Stimulated activated CD4-positive, alpha-beta T cell treated with anti-CD3 and anti-CD28 coated beads, Interleukin-12 subunit alpha, Interleukin-12 subunit beta, amount 100 ng/mL, for 48 hours (primary cell): ENCODE results near the gene KRTAP5-6.

ENCODE experiments used
- DNase-seq, 3 donors: peaks; one replicate each; pipeline ENCODE4 v3.0.0-alpha.2; 2020; ENCODE audit warnings: low read depth in 2 of 3, low spot score in 1 of 3

KRTAP5-6 gene

DNA sequence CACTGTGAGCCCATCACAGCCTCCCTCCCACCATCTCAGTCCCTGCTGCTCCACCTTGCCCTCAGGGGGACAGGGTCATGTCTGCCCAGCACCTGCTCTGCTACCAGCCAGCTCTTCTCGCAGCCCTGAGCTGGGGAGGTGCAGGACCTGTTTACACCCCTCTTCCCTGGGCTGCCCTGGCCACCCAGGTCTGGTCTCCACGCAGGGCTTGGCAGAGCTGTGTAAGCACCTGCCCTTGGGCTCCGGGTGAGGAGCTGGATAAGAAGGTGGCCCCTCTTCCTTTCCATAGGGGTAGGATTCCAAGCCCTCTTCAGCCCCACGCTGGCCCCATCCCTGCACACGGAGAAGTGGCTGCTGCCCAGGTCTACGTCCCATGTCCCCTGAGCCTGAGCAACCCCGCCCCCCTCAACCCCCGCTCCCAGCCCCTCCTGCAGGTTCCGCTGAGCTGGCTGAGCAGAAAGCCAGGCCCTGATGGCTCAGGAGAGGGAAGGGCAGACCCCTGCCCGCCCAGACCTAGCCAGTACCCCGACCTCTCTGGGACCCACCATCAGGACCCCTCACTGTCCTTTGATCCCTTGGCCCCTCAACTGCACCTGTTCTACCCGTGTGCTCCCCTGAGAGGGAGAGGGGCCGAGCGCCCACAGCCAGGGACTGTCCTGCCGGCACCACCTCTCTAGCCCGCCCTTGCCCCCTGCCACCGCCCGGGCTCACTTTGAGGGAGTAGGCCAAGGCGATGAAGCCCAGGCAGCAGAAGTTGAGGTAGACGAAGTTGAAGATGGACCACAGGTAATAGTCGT is 50.2 kb downstream of the KRTAP5-6 start:
- DNase-seq = no peak
